Raji (cell line): ENCODE results near the gene ALPK1.

ENCODE experiments used
- POLR2A ChIP-seq: IDR thresholded peaks from 2 replicates; pipeline ENCODE4 v1.6.1; 2011; ENCODE audit warnings: low read depth, low read length, control low read depth; ENCODE audit not compliant: insufficient read depth

Gene ALPK1

DNA sequence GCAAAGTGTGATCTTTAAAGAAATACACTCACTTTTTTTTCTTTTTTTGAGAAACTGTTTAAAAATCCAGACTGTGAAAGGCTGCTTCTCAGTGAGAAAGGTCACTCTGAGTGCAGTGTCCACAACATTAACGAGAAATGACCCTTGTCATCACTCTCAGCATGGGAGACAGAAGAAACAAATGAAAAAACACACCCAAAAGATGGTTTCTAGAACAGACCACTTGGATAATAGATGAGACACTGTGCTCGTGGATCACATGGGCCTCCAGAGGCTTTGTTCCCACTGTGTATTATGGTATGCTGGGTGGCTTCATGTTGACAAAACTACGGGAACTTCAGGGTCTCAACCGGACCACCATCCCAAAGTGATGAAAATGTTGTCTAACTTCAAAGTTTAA, 153.9 kb downstream of the ALPK1 start:
- no peak for TF ChIP-seq POLR2A

DNA sequence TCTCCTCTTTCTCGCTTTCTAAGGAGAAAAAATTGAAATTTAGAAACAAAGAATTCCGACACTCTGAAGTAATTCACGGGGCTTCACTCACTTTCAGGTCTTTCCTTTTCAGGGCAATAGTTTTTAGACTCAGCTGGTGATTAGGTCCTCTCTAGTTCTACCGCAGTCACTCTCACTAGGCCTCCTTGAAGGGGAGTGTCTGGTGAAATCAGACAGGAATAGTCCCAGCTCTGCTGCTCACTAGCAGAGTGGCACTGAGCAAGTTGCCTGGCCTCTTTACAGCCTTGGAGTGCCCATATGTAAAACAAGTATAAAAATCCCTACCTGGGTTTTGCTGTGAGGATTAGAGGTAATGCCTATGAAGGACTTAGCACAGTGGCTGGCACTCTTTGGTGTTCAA, 154.7 kb downstream of the ALPK1 start:
- no peak for TF ChIP-seq POLR2A

DNA sequence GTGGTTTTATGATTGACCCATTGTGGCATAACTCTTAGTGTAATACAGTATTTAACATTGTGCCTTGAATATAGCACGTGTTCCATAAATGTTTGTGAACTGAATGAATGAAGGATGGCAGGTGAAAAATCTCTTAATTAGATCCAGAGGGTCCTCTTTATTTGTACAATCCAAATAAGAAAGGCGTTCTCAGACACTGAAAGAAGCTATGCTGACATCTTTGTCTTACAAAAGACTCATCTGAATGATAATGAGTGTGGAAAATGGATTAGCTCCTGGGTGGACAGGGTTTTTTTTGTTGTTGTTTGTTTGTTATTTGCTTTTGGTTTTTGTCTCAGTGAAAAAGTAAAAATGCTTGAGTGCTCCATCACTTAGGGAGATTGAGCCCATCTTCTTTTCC, 156.2 kb downstream of the ALPK1 start:
- no peak for TF ChIP-seq POLR2A

DNA sequence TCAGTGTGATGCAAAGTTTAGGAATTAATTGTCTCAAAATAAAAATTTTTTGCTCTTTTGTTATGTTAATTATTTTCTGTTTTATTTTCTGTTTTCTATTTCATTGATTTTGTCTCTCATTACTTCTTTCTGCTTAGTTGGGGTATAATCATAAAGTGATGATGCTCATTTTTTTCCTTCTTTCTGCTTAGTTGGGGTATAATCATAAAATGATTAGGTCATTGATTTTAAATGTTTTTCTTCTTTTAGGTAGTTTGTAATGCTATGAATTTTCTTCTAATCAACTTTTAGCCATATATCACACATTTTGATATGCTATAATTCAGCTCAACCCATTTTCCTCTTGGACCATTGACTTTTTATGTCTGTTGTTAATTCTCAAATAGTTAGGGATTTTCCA, 175.1 kb downstream of the ALPK1 start:
- TF ChIP-seq POLR2A: no peak

DNA sequence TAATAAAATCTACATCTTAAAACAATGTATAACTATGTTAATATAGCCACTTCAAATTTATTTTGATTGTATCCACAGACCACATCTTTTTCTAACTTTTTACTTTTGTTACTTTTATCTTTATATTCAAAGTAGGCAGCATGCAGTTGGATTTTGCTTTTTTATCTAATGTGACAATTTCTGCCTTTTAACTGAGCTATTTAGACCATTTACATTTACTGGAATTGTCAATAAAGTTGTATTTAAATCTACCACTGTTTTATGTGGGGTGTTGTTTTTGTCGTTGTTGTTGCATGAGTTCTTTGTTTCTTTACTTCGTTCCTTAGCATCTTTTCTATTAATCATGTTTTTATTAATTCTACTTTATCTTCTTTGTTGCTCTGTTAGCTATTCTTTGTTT, 176.8 kb downstream of the ALPK1 start:
- TF ChIP-seq POLR2A: no peak

DNA sequence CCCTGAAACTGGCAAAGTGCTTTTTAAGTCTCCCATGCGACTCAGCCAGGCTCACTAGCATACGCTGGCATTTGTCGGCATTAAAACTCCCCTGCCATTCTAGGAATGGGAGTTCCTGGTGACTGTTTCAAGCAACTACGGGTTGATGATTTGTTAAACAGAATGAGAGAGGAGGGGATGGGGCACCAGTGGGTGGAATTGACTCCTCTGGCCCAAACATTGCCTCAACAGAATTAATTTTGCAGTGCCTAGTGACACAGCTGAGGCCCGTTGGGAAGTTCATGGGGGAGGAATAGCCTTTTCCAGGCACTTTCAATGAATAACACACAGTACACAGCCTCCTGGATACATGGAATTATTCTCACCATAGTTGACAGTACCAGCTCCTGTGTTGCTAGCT, 188.8 kb downstream of the ALPK1 start:
- no peak for TF ChIP-seq POLR2A
